WTC11 (cell line): Measurements from ENCODE around the gene TENT5A. TPM values are rescaled to one million over a fixed set of nuclear protein-coding genes. Genes with fewer than 3 reads are reported as not detected.

Experiments used
- ATAC-seq: fragments of 200-7000 bp; cut with Tn5 transposase; 2 replicates; pipeline ENCODE4 v1.10.0; 2021; ENCODE audit warnings: mild to moderate bottlenecking, moderate library complexity
- CTCF ChIA-PET: fragments of 300-600 bp; sonication (Branson Sonifier 250); formaldehyde crosslinking; loops from one replicate; lab custom pipeline; 2021; ENCODE audit warnings: antibody characterized with exemption; lab: Charles Lee
- POLR2A ChIA-PET: fragments of 350-600 bp; sonication (Branson Sonifier 250); formaldehyde crosslinking; loops from one replicate; lab custom pipeline; 2021; ENCODE audit warnings: antibody characterized with exemption; lab: Charles Lee
- DNase-seq: peaks from one replicate; pipeline ENCODE4 v3.0.0; 2021; ENCODE audit warnings: low spot score
- H3K27ac Mint-ChIP-seq: 2 replicates; pipeline ENCODE4 v1.8.0; 2021; ENCODE audit warnings: mixed read lengths
- H3K27me3 Mint-ChIP-seq: 2 replicates; pipeline ENCODE4 v1.8.0; 2021; ENCODE audit warnings: low read depth, mild to moderate bottlenecking, moderate library complexity, mixed read lengths
- H3K36me3 Mint-ChIP-seq: 2 replicates; pipeline ENCODE4 v1.8.0; 2021; ENCODE audit warnings: mixed read lengths
- H3K4me1 Mint-ChIP-seq: 2 replicates; pipeline ENCODE4 v1.8.0; 2022; ENCODE audit warnings: mixed read lengths
- H3K4me3 Mint-ChIP-seq: 2 replicates; pipeline ENCODE4 v1.8.0; 2021; ENCODE audit warnings: mild to moderate bottlenecking, moderate library complexity, mixed read lengths
- H3K9me3 Mint-ChIP-seq: 2 replicates; pipeline ENCODE4 v1.8.0; 2021; ENCODE audit warnings: mixed read lengths
- AR ChIP-seq: fragments of 250-450 bp; sonication (Bioruptor Pico); IDR thresholded peaks from 2 replicates; pipeline ENCODE4 v1.9.0; 2021; ENCODE audit warnings: mild to moderate bottlenecking
- ATF2 ChIP-seq: sonication (generic); formaldehyde crosslinking; IDR thresholded peaks from 2 replicates; pipeline ENCODE4 v1.8.1; 2022; ENCODE audit warnings: low read depth, missing genetic modification reagents, borderline replicate concordance
- ELF4 ChIP-seq: sonication (generic); formaldehyde crosslinking; IDR thresholded peaks from 2 replicates; pipeline ENCODE4 v1.8.1; 2022; ENCODE audit warnings: low read depth, mild to moderate bottlenecking, moderate library complexity, missing genetic modification reagents
- EMX1 ChIP-seq: fragments of 250-450 bp; sonication (Bioruptor Pico); IDR thresholded peaks from 2 replicates; pipeline ENCODE4 v1.8.0; 2021; ENCODE audit warnings: mild to moderate bottlenecking
- FOXP4 ChIP-seq: sonication (generic); formaldehyde crosslinking; IDR thresholded peaks from 2 replicates; pipeline ENCODE4 v1.8.0; 2022; ENCODE audit warnings: mild to moderate bottlenecking, missing genetic modification reagents
- GABPB1 ChIP-seq: sonication (generic); formaldehyde crosslinking; IDR thresholded peaks from 2 replicates; pipeline ENCODE4 v1.8.1; 2023; ENCODE audit warnings: mild to moderate bottlenecking, missing genetic modification reagents
- HMGXB4 ChIP-seq: sonication (generic); formaldehyde crosslinking; IDR thresholded peaks from 2 replicates; pipeline ENCODE4 v1.8.1; 2023; ENCODE audit warnings: mild to moderate bottlenecking, moderate library complexity, missing genetic modification reagents
- KAT7 ChIP-seq: sonication (generic); formaldehyde crosslinking; IDR thresholded peaks from 2 replicates; pipeline ENCODE4 v1.8.1; 2023; ENCODE audit warnings: missing genetic modification reagents, mild to moderate bottlenecking, borderline replicate concordance
- MXD4 ChIP-seq: fragments of 250-450 bp; sonication (Bioruptor Pico); IDR thresholded peaks from 2 replicates; pipeline ENCODE4 v1.8.0; 2021; ENCODE audit warnings: mild to moderate bottlenecking, moderate library complexity, borderline replicate concordance
- NFATC4 ChIP-seq: fragments of 250-450 bp; sonication (Bioruptor Pico); IDR thresholded peaks from 2 replicates; pipeline ENCODE4 v1.9.0; 2021; ENCODE audit warnings: mild to moderate bottlenecking
- RORB ChIP-seq: fragments of 250-450 bp; sonication (Bioruptor Pico); IDR thresholded peaks from 2 replicates; pipeline ENCODE4 v1.9.0; 2021; ENCODE audit warnings: mild to moderate bottlenecking
- SMAD3 ChIP-seq: sonication (generic); formaldehyde crosslinking; IDR thresholded peaks from 2 replicates; pipeline ENCODE4 v1.8.0; 2022; ENCODE audit warnings: missing genetic modification reagents, mild to moderate bottlenecking, borderline replicate concordance
- TP53 ChIP-seq: sonication (generic); formaldehyde crosslinking; IDR thresholded peaks from 2 replicates; pipeline ENCODE4 v1.8.1; 2023; ENCODE audit warnings: mild to moderate bottlenecking, missing genetic modification reagents
- ZNF232 ChIP-seq: sonication (generic); formaldehyde crosslinking; IDR thresholded peaks from 2 replicates; pipeline ENCODE4 v1.8.0; 2022; ENCODE audit warnings: mild to moderate bottlenecking, missing genetic modification reagents
- ZNF416 ChIP-seq: fragments of 250-450 bp; sonication (Bioruptor Pico); IDR thresholded peaks from 2 replicates; pipeline ENCODE4 v1.9.0; 2021; ENCODE audit warnings: mild to moderate bottlenecking, inconsistent platforms
- ZNF425 ChIP-seq: fragments of 250-450 bp; sonication (Bioruptor Pico); conservative IDR thresholded peaks from 2 replicates; pipeline ENCODE4 v1.9.0; 2021; ENCODE audit warnings: mild to moderate bottlenecking
- ZSCAN18 ChIP-seq: fragments of 250-450 bp; sonication (Bioruptor Pico); IDR thresholded peaks from 2 replicates; pipeline ENCODE4 v2.1.2; 2022; ENCODE audit warnings: mild to moderate bottlenecking, moderate library complexity
- total RNA-seq: library from RNA; stranded (reverse); gene quantifications from 3 replicates; pipeline ENCODE4 v1.2.3, GENCODE V29; 2021

TENT5A gene
- total RNA-seq, 1 experiment from 2014 or later: 3.2 TPM

- Mint-ChIP-seq H3K4me3 (no peak overlapping the region), H3K27ac (no peak overlapping the region), H3K27me3 (no peaks in the 10 kb centered on the region), H3K36me3 (no peaks in the 10 kb centered on the region), H3K4me1 (peaks cover 50% of the 10 kb centered on the region), H3K9me3 (peaks cover 9% of the 10 kb centered on the region)
- TF ChIP-seq KAT7 (CRISPR knock-in tag): no peak
- TF ChIP-seq ATF2 (CRISPR knock-in tag): no peak
- no peak for TF ChIP-seq MXD4 (CRISPR knock-in tag)
- TF ChIP-seq ZNF232 (CRISPR knock-in tag): no peak
- CTCF ChIA-PET: no interaction called here
- DNase-seq: no peak
- no peak for ATAC-seq
- POLR2A ChIA-PET: interaction anchor here (0.7 kb wide), 1 partner anchor 15 kb away, joined by 3 read pairs; no protein-coding TSS in a partner anchor
These were observed 32.9 kb upstream of the TENT5A start for GRCh38 chr6:81785377-81785776.

- TF ChIP-seq EMX1 (CRISPR knock-in tag): no peak
- TF ChIP-seq NFATC4: no peak
- TF ChIP-seq HMGXB4 (CRISPR knock-in tag): no peak
- no peak for TF ChIP-seq ZNF416
- no peak for TF ChIP-seq ELF4 (CRISPR knock-in tag)
- TF ChIP-seq TP53 (CRISPR knock-in tag): no peak
- TF ChIP-seq RORB (CRISPR knock-in tag): no peak
- no peak for TF ChIP-seq SMAD3 (CRISPR knock-in tag)
- TF ChIP-seq FOXP4 (CRISPR knock-in tag): no peak
These were observed 31.4 kb upstream of the TENT5A start for GRCh38 chr6:81783893-81784292.

GRCh38 chr6:81781624-81782023 lies 29.1 kb upstream of the TENT5A start:
- Mint-ChIP-seq H3K27ac (no peak overlapping the region), H3K36me3 (no peaks in the 10 kb centered on the region), H3K9me3 (peaks cover 13% of the 10 kb centered on the region), H3K4me3 (no peak overlapping the region), H3K4me1 (peaks cover 18% of the 10 kb centered on the region), H3K27me3 (no peaks in the 10 kb centered on the region)
- ChIA-PET POLR2A (no interaction called here), CTCF (no interaction called here)
- no peak for ATAC-seq
- DNase-seq: no peak
- TF ChIP-seq AR (no peak), MXD4 (CRISPR knock-in tag) (no peak), FOXP4 (CRISPR knock-in tag) (no peak), ZSCAN18 (no peak), GABPB1 (CRISPR knock-in tag) (no peak), ZNF425 (no peak)

More at GRCh38 chr6:81783893-81784292, 31.4 kb upstream of the TENT5A start:
- no peak overlapping the region for H3K4me3 Mint-ChIP-seq
- DNase-seq (no peak), ATAC-seq (peak; percentile 68)
- ChIA-PET CTCF (no interaction called here), POLR2A (no interaction called here)
- no peaks in the 10 kb centered on the region for H3K36me3 Mint-ChIP-seq
- no peak overlapping the region for H3K27ac Mint-ChIP-seq
- H3K9me3 Mint-ChIP-seq: peaks cover 9% of the 10 kb centered on the region
- H3K27me3 Mint-ChIP-seq: no peaks in the 10 kb centered on the region
- H3K4me1 Mint-ChIP-seq: peaks cover 35% of the 10 kb centered on the region
